ENCODE measurements around the gene SEPHS1. TPM values are rescaled to one million over a fixed set of nuclear protein-coding genes. Genes with fewer than 3 reads are reported as not detected.

Gene SEPHS1
- total RNA-seq, 1 donor from 2014 or later = 57.0 TPM

DNA sequence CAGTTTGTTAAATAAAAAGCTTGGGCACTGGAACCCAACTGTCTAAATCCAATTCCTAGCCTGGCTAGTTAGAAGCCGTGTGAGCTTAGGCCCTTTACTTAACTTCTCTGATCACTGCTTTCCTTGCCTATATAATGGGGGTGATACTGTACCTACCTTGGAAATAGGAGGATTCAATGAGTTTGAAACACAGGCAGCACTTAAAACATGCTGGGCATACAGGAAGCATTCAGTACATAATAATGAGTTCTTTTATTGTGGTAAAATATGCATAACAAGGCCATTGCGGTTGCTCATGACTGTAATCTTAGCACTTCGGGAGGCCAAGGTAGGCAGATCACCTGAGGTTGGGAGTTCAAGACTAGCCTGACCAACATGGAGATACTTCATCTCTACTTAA is 47.4 kb upstream of the SEPHS1 start:
- no peak overlapping the region for H3K4me2 ChIP-seq (ENCODE audit: low read length)
- FAIRE-seq = no peak
- no peak for DNase-seq (ENCODE audit: low read depth)
- TF ChIP-seq, protein P1, sequence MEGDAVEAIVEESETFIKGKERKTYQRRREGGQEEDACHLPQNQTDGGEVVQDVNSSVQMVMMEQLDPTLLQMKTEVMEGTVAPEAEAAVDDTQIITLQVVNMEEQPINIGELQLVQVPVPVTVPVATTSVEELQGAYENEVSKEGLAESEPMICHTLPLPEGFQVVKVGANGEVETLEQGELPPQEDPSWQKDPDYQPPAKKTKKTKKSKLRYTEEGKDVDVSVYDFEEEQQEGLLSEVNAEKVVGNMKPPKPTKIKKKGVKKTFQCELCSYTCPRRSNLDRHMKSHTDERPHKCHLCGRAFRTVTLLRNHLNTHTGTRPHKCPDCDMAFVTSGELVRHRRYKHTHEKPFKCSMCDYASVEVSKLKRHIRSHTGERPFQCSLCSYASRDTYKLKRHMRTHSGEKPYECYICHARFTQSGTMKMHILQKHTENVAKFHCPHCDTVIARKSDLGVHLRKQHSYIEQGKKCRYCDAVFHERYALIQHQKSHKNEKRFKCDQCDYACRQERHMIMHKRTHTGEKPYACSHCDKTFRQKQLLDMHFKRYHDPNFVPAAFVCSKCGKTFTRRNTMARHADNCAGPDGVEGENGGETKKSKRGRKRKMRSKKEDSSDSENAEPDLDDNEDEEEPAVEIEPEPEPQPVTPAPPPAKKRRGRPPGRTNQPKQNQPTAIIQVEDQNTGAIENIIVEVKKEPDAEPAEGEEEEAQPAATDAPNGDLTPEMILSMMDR (IDR thresholded peaks at IDR 0.05; ENCODE audit: insufficient read depth, low read depth, low read length) = no peak
- no peak for TF ChIP-seq EZH2 (IDR thresholded peaks at IDR 0.05; ENCODE audit: insufficient read depth, low read length)
- peaks cover 6% of the 10 kb centered on the region for H3K27me3 ChIP-seq (ENCODE audit: insufficient read depth, low read length)
- H3K27ac Mint-ChIP-seq (ENCODE audit: unreplicated experiment) = no peak overlapping the region
- H3K4me1 ChIP-seq (ENCODE audit: insufficient read depth, low read length) = no peaks in the 10 kb centered on the region
- peaks cover 11% of the 10 kb centered on the region for H3K27me3 Mint-ChIP-seq (ENCODE audit: low read depth, unreplicated experiment)
- no peak overlapping the region for H3K4me3 ChIP-seq (ENCODE audit: insufficient read depth, low read depth, low read length)
- H3K9me3 ChIP-seq (ENCODE audit: insufficient read depth, low read depth, low read length) = no peaks in the 10 kb centered on the region
- H3K9ac ChIP-seq (ENCODE audit: low read length) = no peak overlapping the region
- no peaks in the 10 kb centered on the region for H4K20me1 ChIP-seq (ENCODE audit: insufficient read depth, low read length)
- H3K36me3 ChIP-seq (ENCODE audit: insufficient read depth, low read length) = no peaks in the 10 kb centered on the region
- no peaks in the 10 kb centered on the region for H3K9me3 Mint-ChIP-seq (ENCODE audit: unreplicated experiment)
- H3K4me1 Mint-ChIP-seq (ENCODE audit: low read depth, unreplicated experiment) = no peaks in the 10 kb centered on the region
- H3K79me2 ChIP-seq (ENCODE audit: insufficient read depth, low read length) = no peaks in the 10 kb centered on the region
- no peak overlapping the region for H2AFZ ChIP-seq (ENCODE audit: low read depth, low read length)
- no peak overlapping the region for H3K4me3 Mint-ChIP-seq (ENCODE audit: unreplicated experiment)
- no peak overlapping the region for H3K27ac ChIP-seq (ENCODE audit: low read depth, low read length)
- no peaks in the 10 kb centered on the region for H3K36me3 Mint-ChIP-seq (ENCODE audit: low read depth, unreplicated experiment)

DNA sequence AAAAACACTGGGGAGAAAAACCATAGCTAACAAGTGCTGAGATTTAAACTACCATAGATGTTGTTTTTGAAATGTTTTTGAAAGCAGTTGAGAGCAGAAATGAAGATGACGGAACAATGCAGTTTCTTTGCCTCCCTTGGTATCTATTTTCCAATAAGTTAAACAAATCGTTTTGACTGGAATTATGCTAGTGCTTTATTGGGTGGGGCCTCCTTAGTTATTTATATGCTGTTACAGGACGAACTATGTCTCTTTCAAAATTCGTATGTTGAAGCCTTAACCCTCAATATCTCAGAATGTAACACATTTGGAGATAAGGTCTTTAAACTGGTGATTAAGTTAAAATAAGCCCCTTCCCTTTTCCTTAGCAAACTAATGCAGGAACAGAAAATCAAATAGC is 45.5 kb upstream of the SEPHS1 start:
- no peaks in the 10 kb centered on the region for H3K4me1 Mint-ChIP-seq (ENCODE audit: low read depth, unreplicated experiment)
- TF ChIP-seq, protein P1 (IDR thresholded peaks at IDR 0.05; ENCODE audit: insufficient read depth, low read depth, low read length) = no peak
- TF ChIP-seq EZH2 (IDR thresholded peaks at IDR 0.05; ENCODE audit: insufficient read depth, low read length) = no peak
- H3K27ac Mint-ChIP-seq (ENCODE audit: unreplicated experiment) = no peak overlapping the region
- no peaks in the 10 kb centered on the region for H3K4me1 ChIP-seq (ENCODE audit: insufficient read depth, low read length)
- H3K9me3 ChIP-seq (ENCODE audit: insufficient read depth, low read depth, low read length) = no peaks in the 10 kb centered on the region
- H3K4me3 Mint-ChIP-seq (ENCODE audit: unreplicated experiment) = no peak overlapping the region
- H3K36me3 ChIP-seq (ENCODE audit: insufficient read depth, low read length) = no peaks in the 10 kb centered on the region
- no peaks in the 10 kb centered on the region for H3K79me2 ChIP-seq (ENCODE audit: insufficient read depth, low read length)
- no peaks in the 10 kb centered on the region for H3K36me3 Mint-ChIP-seq (ENCODE audit: low read depth, unreplicated experiment)
- no peak for DNase-seq (ENCODE audit: low read depth)
- no peak overlapping the region for H2AFZ ChIP-seq (ENCODE audit: low read depth, low read length)
- no peak overlapping the region for H3K27ac ChIP-seq (ENCODE audit: low read depth, low read length)
- no peak overlapping the region for H3K9ac ChIP-seq (ENCODE audit: low read length)
- H3K4me2 ChIP-seq (ENCODE audit: low read length) = no peak overlapping the region
- H4K20me1 ChIP-seq (ENCODE audit: insufficient read depth, low read length) = no peaks in the 10 kb centered on the region
- H3K27me3 ChIP-seq (ENCODE audit: insufficient read depth, low read length) = peaks cover 10% of the 10 kb centered on the region
- no peaks in the 10 kb centered on the region for H3K9me3 Mint-ChIP-seq (ENCODE audit: unreplicated experiment)
- FAIRE-seq = no peak
- peaks cover 11% of the 10 kb centered on the region for H3K27me3 Mint-ChIP-seq (ENCODE audit: low read depth, unreplicated experiment)
- H3K4me3 ChIP-seq (ENCODE audit: insufficient read depth, low read depth, low read length) = no peak overlapping the region

DNA sequence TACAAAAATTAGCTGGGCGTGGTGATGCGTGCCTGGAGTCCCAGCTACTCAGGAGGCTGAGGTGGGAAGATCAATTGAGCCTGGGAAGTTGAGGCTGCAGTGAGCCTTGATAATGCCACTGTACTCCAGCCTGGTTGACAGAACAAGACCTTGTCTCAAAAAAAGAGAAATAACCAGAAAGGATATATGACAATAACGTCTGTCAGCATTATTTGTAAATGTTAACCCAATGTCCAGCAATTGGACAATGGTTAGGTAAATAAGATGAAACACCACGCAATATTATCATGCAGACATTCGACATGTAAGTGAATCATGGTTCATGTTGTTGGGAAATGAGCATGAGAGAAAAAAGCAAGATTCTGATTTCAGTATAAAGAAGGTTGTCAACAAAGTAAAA is 44.6 kb upstream of the SEPHS1 start:
- H2AFZ ChIP-seq (ENCODE audit: low read depth, low read length) = no peak overlapping the region
- no peaks in the 10 kb centered on the region for H3K79me2 ChIP-seq (ENCODE audit: insufficient read depth, low read length)
- H3K27ac ChIP-seq (ENCODE audit: low read depth, low read length) = no peak overlapping the region
- no peaks in the 10 kb centered on the region for H3K36me3 Mint-ChIP-seq (ENCODE audit: low read depth, unreplicated experiment)
- FAIRE-seq (no peak), DNase-seq (ENCODE audit: low read depth) (no peak)
- H3K4me2 ChIP-seq (ENCODE audit: low read length) = no peak overlapping the region
- H3K4me1 Mint-ChIP-seq (ENCODE audit: low read depth, unreplicated experiment) = no peaks in the 10 kb centered on the region
- H3K4me1 ChIP-seq (ENCODE audit: insufficient read depth, low read length) = no peaks in the 10 kb centered on the region
- H3K36me3 ChIP-seq (ENCODE audit: insufficient read depth, low read length) = no peaks in the 10 kb centered on the region
- H3K9ac ChIP-seq (ENCODE audit: low read length) = no peak overlapping the region
- H4K20me1 ChIP-seq (ENCODE audit: insufficient read depth, low read length) = no peaks in the 10 kb centered on the region
- H3K27me3 ChIP-seq (ENCODE audit: insufficient read depth, low read length) = peaks cover 10% of the 10 kb centered on the region
- H3K9me3 ChIP-seq (ENCODE audit: insufficient read depth, low read depth, low read length) = no peaks in the 10 kb centered on the region
- no peak overlapping the region for H3K27ac Mint-ChIP-seq (ENCODE audit: unreplicated experiment)
- TF ChIP-seq, protein P1 (IDR thresholded peaks at IDR 0.05; ENCODE audit: insufficient read depth, low read depth, low read length) = no peak
- no peak for TF ChIP-seq EZH2 (IDR thresholded peaks at IDR 0.05; ENCODE audit: insufficient read depth, low read length)
- H3K9me3 Mint-ChIP-seq (ENCODE audit: unreplicated experiment) = no peaks in the 10 kb centered on the region
- H3K4me3 Mint-ChIP-seq (ENCODE audit: unreplicated experiment) = no peak overlapping the region
- H3K4me3 ChIP-seq (ENCODE audit: insufficient read depth, low read depth, low read length) = no peak overlapping the region
- H3K27me3 Mint-ChIP-seq (ENCODE audit: low read depth, unreplicated experiment) = peaks cover 11% of the 10 kb centered on the region

Data from astrocyte (in vitro differentiated cells and primary cell).